ENCODE results near the gene INPP5D. TPM values are rescaled to one million over a fixed set of nuclear protein-coding genes. Genes with fewer than 3 reads are reported as not detected.

Gene INPP5D
- total and polyA plus RNA-seq, 3 experiments from 2014 or later = 49.3 to 146 (median 51.0) TPM

DNA sequence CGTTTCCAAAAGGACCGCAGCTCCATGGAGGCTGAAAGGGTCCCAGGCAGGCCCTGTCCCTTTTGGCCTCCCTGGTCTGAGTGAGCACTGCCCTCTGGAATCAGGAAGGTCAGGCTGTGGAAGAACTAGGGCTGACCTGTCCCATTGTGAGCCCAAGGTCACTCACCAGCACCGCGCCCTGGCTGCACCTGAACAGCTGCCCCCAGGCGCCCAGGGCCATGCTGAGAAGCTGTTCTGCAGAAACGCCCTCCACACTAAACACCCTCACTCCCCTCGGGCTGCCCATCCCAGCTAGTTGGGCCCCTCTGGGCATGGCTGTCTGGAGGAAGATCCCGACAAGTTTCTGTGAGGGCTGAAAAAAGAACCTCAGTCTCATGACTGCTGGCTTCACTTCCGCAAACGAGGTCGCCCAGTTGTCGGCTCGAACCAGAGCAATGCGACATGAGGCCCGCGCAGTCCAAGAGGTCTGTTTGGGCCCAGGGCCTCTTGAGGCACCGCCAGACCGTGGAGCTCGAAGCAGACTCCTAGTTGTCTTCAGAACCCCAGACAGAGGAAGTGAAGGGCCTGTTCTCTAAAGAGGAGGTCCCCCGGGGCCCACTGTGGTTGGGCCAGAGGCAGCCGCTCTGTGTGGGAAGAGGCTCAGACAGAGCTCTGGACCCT is 64.4 kb downstream of the INPP5D start:
- H3K9me3 Mint-ChIP-seq = no peaks in the 10 kb centered on the region
- no peak overlapping the region for H3K27ac ChIP-seq (ENCODE audit: low read depth, low read length)
- peaks cover 20 to 31% (median 27%) of the 10 kb centered on the region in 3 donors for H3K4me1 Mint-ChIP-seq
- peaks cover 56% of the 10 kb centered on the region for H3K36me3 ChIP-seq (ENCODE audit: insufficient read depth, low read length)
- ChIA-PET CTCF (no interaction called here), POLR2A (no interaction called here)
- peak overlapping the region in 1 of 7 donors; percentile 56 for H3K4me3 Mint-ChIP-seq
- H3K27me3 ChIP-seq (ENCODE audit: insufficient read depth, low read length, poor library complexity, severe bottlenecking) = no peaks in the 10 kb centered on the region
- no peak for DNase-seq
- peaks cover 14 to 79% (median 24%) of the 10 kb centered on the region in 3 donors for H3K36me3 Mint-ChIP-seq
- H3K4me3 ChIP-seq (ENCODE audit: low read length) = no peak overlapping the region
- H3K9me3 ChIP-seq (ENCODE audit: low read length) = no peaks in the 10 kb centered on the region
- H3K4me1 ChIP-seq (ENCODE audit: insufficient read depth, low read length) = peaks cover 4% of the 10 kb centered on the region
- peak overlapping the region in 1 of 8 donors; percentile 26 for H3K27ac Mint-ChIP-seq
- no peaks in the 10 kb centered on the region for H3K27me3 Mint-ChIP-seq

DNA sequence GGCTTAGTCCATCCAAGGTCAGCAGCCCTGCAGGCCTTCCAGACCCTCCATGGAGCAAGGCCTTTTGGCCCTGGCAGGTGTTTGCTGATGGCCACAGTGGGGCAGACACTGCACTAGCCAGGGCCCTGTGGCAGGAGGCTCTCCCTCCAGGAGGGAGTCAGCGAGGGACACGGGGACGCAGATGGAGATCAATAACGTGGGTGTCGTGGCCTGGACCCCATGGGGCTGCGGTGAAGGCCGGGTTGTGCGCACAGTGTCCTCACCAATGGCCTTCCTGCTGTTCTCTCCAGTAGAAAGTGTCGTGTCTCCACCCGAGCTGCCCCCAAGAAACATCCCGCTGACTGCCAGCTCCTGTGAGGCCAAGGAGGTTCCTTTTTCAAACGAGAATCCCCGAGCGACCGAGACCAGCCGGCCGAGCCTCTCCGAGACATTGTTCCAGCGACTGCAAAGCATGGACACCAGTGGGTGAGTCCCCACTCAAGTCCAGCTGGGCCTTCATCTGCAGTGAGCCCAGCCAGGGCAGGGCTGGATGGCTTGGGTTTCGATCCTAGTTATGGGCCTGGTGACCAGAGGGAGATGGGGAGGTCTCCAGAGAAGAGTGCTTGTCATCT is 65.4 kb downstream of the INPP5D start:
- ChIA-PET CTCF (no interaction called here), POLR2A (no interaction called here)
- H3K9me3 Mint-ChIP-seq = no peaks in the 10 kb centered on the region
- Histone ChIP-seq H3K36me3 (ENCODE audit: insufficient read depth, low read length) (peaks cover 62% of the 10 kb centered on the region), H3K4me3 (ENCODE audit: low read length) (no peak overlapping the region), H3K27ac (ENCODE audit: low read depth, low read length) (no peak overlapping the region), H3K27me3 (ENCODE audit: insufficient read depth, low read length, poor library complexity, severe bottlenecking) (no peaks in the 10 kb centered on the region), H3K9me3 (ENCODE audit: low read length) (no peaks in the 10 kb centered on the region), H3K4me1 (ENCODE audit: insufficient read depth, low read length) (peaks cover 11% of the 10 kb centered on the region)
- peak overlapping the region in 2 of 8 donors; percentile 26 to 82 for H3K27ac Mint-ChIP-seq
- H3K4me3 Mint-ChIP-seq = no peak overlapping the region
- DNase-seq = no peak
- H3K36me3 Mint-ChIP-seq = peaks cover 15 to 84% (median 28%) of the 10 kb centered on the region in 3 donors
- H3K4me1 Mint-ChIP-seq = peaks cover 25 to 35% (median 30%) of the 10 kb centered on the region in 3 donors
- H3K27me3 Mint-ChIP-seq = no peaks in the 10 kb centered on the region

DNA sequence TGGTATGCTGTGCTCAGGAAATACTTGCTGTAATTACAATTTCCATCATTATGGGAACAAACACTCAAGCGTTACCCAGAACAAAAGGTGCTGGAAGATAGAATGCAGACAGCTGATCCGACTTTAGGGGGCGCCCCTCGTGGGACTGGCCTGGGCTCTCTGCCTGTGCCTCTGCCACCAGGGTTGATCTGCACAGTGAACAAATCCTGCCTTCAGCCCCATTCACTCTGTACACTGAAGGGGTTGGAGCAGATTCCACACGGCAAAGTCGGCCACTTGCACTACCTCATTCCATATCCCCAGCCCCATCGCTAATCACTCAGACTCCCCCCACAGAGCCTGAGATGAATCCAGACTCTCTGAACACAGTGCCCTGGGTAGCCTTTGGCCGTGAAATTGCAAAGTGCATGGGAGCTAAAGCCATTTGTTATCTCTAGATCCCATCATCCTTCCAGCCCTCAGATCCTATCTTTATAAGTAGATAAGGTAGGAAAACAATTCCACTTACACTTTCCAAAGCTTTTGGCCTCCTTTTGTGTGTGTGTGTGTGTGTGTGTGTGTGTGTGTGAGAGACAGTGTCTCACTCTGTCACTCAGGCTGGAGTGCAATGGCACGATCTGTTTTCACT is 69.3 kb downstream of the INPP5D start:
- Histone ChIP-seq H3K4me3 (ENCODE audit: low read length) (no peak overlapping the region), H3K27me3 (ENCODE audit: insufficient read depth, low read length, poor library complexity, severe bottlenecking) (no peaks in the 10 kb centered on the region), H3K36me3 (ENCODE audit: insufficient read depth, low read length) (peaks cover 65% of the 10 kb centered on the region), H3K27ac (ENCODE audit: low read depth, low read length) (no peak overlapping the region), H3K9me3 (ENCODE audit: low read length) (no peaks in the 10 kb centered on the region), H3K4me1 (ENCODE audit: insufficient read depth, low read length) (peaks cover 11% of the 10 kb centered on the region)
- peak overlapping the region in 7 of 8 donors; percentile 6 to 88 (median 68) for H3K27ac Mint-ChIP-seq
- ChIA-PET CTCF (interaction anchor here (1.8 to 1.9 kb wide), 2 partner anchors 30 to 68 kb away, joined by 5 to 7 read pairs; no protein-coding TSS in a partner anchor), POLR2A (interaction anchor here (0.6 to 1.6 kb wide), 3 partner anchors 12 to 69 kb away, joined by 3 to 5 read pairs (median 3); partner anchors contain the start of gene INPP5D)
- H3K9me3 Mint-ChIP-seq = peaks cover 0 to 1% (median 0%) of the 10 kb centered on the region in 5 donors
- H3K36me3 Mint-ChIP-seq = peaks cover 32 to 90% (median 35%) of the 10 kb centered on the region in 3 donors
- no peak for DNase-seq
- no peaks in the 10 kb centered on the region for H3K27me3 Mint-ChIP-seq
- H3K4me3 Mint-ChIP-seq = peak overlapping the region in 1 of 7 donors; percentile 24
- peaks cover 35 to 42% (median 38%) of the 10 kb centered on the region in 3 donors for H3K4me1 Mint-ChIP-seq

DNA sequence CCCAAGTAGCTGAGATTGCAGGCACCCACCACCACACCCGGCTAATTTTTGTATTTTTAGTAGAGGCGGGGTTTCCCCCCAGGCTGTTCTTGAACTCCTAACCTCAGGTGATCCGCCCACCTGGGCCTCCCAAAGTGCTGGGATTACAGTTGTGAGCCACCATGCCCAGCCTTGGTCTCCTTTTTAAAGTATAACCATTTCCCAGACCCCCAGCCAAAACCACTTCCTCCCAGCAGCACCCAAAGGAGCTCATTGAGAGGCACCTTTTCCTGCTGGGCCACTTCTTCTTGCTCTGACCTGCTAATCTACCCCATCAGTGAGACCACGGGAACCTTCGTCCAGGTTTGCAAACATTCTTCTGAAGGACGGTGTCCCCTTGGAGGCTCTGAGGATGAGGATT is 69.9 kb downstream of the INPP5D start:
- ChIA-PET POLR2A (interaction anchor here (0.6 to 1.6 kb wide), 3 partner anchors 12 to 70 kb away, joined by 3 to 5 read pairs (median 3); partner anchors contain the start of gene INPP5D), CTCF (interaction anchor here (1.8 to 1.9 kb wide), 2 partner anchors 31 to 69 kb away, joined by 5 to 7 read pairs; no protein-coding TSS in a partner anchor)
- peaks cover 63% of the 10 kb centered on the region for H3K36me3 ChIP-seq (ENCODE audit: insufficient read depth, low read length)
- no peaks in the 10 kb centered on the region for H3K27me3 Mint-ChIP-seq
- peaks cover 0 to 3% (median 0%) of the 10 kb centered on the region in 5 donors for H3K9me3 Mint-ChIP-seq
- H3K4me1 Mint-ChIP-seq = peaks cover 37 to 46% (median 38%) of the 10 kb centered on the region in 3 donors
- H3K27ac Mint-ChIP-seq = peak overlapping the region; percentile 34 to 88 (median 63)
- peaks cover 11% of the 10 kb centered on the region for H3K4me1 ChIP-seq (ENCODE audit: insufficient read depth, low read length)
- H3K36me3 Mint-ChIP-seq = peaks cover 37 to 90% (median 38%) of the 10 kb centered on the region in 3 donors
- H3K4me3 ChIP-seq (ENCODE audit: low read length) = no peak overlapping the region
- no peaks in the 10 kb centered on the region for H3K27me3 ChIP-seq (ENCODE audit: insufficient read depth, low read length, poor library complexity, severe bottlenecking)
- H3K27ac ChIP-seq (ENCODE audit: low read depth, low read length) = no peak overlapping the region
- peak overlapping the region in 2 of 7 donors; percentile 50 to 64 for H3K4me3 Mint-ChIP-seq
- DNase-seq = no peak
- no peaks in the 10 kb centered on the region for H3K9me3 ChIP-seq (ENCODE audit: low read length)

DNA sequence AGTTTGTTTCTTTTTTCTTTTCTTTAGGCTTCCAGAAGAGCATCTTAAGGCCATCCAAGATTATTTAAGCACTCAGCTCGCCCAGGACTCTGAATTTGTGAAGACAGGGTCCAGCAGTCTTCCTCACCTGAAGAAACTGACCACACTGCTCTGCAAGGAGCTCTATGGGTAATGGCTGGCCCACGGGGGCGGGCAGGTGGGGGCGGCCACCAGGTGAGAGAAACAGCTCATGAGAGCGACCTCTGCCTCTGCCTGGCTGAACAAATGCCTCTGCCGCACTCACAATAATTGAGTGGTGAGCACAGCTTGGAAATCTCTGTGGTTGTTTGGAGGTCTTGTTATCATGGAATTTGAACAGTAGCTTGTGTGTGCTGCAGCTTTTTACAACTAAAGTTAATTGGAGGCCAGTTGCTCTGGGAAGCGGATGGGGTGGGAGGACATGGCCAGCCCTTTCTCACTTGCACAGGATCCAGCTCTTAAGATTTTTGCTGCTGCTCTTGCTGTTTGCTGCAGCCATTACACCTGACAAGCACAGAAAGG is 70.4 kb downstream of the INPP5D start:
- CTCF ChIA-PET = interaction anchor here (0.7 to 1.9 kb wide), 3 partner anchors 31 to 209 kb away, joined by 4 to 7 read pairs (median 5); no protein-coding TSS in a partner anchor
- H3K4me1 Mint-ChIP-seq = peaks cover 37 to 46% (median 38%) of the 10 kb centered on the region in 3 donors
- peaks cover 38 to 89% (median 38%) of the 10 kb centered on the region in 3 donors for H3K36me3 Mint-ChIP-seq
- H3K4me3 Mint-ChIP-seq = peak overlapping the region in 2 of 7 donors; percentile 11 to 50
- no peak for DNase-seq
- H3K27me3 Mint-ChIP-seq = no peaks in the 10 kb centered on the region
- H3K36me3 ChIP-seq (ENCODE audit: insufficient read depth, low read length) = peaks cover 59% of the 10 kb centered on the region
- H3K9me3 ChIP-seq (ENCODE audit: low read length) = no peaks in the 10 kb centered on the region
- H3K27me3 ChIP-seq (ENCODE audit: insufficient read depth, low read length, poor library complexity, severe bottlenecking) = no peaks in the 10 kb centered on the region
- no peak overlapping the region for H3K4me3 ChIP-seq (ENCODE audit: low read length)
- POLR2A ChIA-PET = interaction anchor here (1.6 kb wide), 1 partner anchor 70 kb away, joined by 5 read pairs; the partner anchor contains the start of gene INPP5D
- H3K27ac ChIP-seq (ENCODE audit: low read depth, low read length) = no peak overlapping the region
- H3K9me3 Mint-ChIP-seq = peaks cover 0 to 4% (median 0%) of the 10 kb centered on the region in 5 donors
- H3K4me1 ChIP-seq (ENCODE audit: insufficient read depth, low read length) = peaks cover 11% of the 10 kb centered on the region
- peak overlapping the region; percentile 12 to 86 (median 56) for H3K27ac Mint-ChIP-seq

DNA sequence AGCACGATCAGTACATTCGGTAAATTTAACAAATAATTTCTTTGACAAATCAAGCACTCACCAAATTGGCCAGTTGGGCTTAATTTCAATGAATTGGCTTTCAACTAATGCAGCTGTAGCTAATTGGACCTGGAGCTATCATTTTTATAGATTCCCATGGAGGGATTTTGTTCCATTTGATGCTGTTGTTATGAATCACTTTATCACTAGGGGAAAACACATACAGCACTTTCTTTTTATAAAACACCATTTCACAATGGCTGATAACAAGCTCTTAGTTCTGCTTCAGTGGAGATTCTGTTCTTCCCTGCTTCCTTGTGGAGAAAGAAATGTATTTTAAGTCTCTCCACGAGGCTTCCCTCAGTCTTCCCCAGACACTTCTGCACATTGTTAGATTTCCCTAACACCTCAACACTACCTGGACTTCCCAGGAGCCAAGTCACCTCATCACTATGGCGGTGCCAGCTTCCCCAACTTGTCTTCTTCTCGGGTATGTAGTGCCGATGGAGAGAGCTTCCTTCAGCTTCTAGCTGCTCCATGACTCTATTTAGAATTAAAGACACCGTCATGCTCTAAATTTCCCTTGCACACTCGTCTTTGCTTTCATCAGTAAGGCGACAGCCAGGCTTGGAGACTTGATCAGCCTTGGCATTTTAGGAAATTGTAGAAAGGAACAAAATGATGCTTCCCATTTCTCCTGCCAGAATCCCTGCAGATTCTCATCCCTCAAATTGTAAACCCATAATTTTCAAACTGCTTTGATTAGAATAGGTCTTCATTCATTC is 72.0 kb downstream of the INPP5D start:
- H3K27ac ChIP-seq (ENCODE audit: low read depth, low read length) = no peak overlapping the region
- DNase-seq = no peak
- H3K27me3 Mint-ChIP-seq = peaks cover 0 to 1% of the 10 kb centered on the region in 2 donors
- H3K27ac Mint-ChIP-seq = peak overlapping the region in 5 of 8 donors; percentile 20 to 70 (median 33)
- ChIA-PET POLR2A (no interaction called here), CTCF (no interaction called here)
- no peak overlapping the region for H3K4me3 ChIP-seq (ENCODE audit: low read length)
- H3K4me3 Mint-ChIP-seq = no peak overlapping the region
- no peaks in the 10 kb centered on the region for H3K9me3 ChIP-seq (ENCODE audit: low read length)
- peaks cover 54% of the 10 kb centered on the region for H3K36me3 ChIP-seq (ENCODE audit: insufficient read depth, low read length)
- H3K36me3 Mint-ChIP-seq = peaks cover 42 to 90% (median 45%) of the 10 kb centered on the region in 3 donors
- H3K9me3 Mint-ChIP-seq = peaks cover 0 to 6% (median 0%) of the 10 kb centered on the region in 5 donors
- no peaks in the 10 kb centered on the region for H3K27me3 ChIP-seq (ENCODE audit: insufficient read depth, low read length, poor library complexity, severe bottlenecking)
- peaks cover 32 to 44% (median 37%) of the 10 kb centered on the region in 3 donors for H3K4me1 Mint-ChIP-seq
- H3K4me1 ChIP-seq (ENCODE audit: insufficient read depth, low read length) = peaks cover 11% of the 10 kb centered on the region

DNA sequence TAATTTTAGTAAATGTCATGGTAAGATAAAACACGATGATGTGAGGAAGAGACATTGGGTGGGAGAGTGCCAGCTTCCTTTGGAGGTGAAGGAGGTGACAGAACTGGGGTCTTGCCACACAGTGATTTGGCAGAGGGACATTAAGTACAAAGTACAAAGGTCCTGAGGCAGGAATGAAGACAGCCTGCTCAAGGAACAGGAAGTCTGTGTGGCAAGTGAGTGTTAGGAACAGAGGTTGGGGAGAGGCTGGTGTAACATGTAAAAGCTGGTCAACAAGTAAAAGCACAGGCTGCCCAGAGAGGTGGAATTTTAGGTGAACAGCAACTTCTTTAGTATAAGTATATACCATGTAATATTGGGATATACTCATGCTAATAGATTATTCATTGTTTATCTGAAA is 73.1 kb downstream of the INPP5D start:
- Histone ChIP-seq H3K27ac (ENCODE audit: low read depth, low read length) (no peak overlapping the region), H3K4me1 (ENCODE audit: insufficient read depth, low read length) (peaks cover 11% of the 10 kb centered on the region), H3K4me3 (ENCODE audit: low read length) (no peak overlapping the region), H3K36me3 (ENCODE audit: insufficient read depth, low read length) (peaks cover 50% of the 10 kb centered on the region), H3K9me3 (ENCODE audit: low read length) (no peaks in the 10 kb centered on the region), H3K27me3 (ENCODE audit: insufficient read depth, low read length, poor library complexity, severe bottlenecking) (no peaks in the 10 kb centered on the region)
- peaks cover 0 to 6% (median 0%) of the 10 kb centered on the region in 5 donors for H3K9me3 Mint-ChIP-seq
- H3K27me3 Mint-ChIP-seq = peaks cover 0 to 1% of the 10 kb centered on the region in 2 donors
- peak overlapping the region in 7 of 8 donors; percentile 2 to 81 (median 58) for H3K27ac Mint-ChIP-seq
- ChIA-PET CTCF (interaction anchor here (0.7 to 1.5 kb wide), 2 partner anchors 17 to 80 kb away, joined by 3 read pairs; no protein-coding TSS in a partner anchor), POLR2A (no interaction called here)
- DNase-seq = no peak
- H3K4me1 Mint-ChIP-seq = peaks cover 27 to 39% (median 34%) of the 10 kb centered on the region in 3 donors
- H3K36me3 Mint-ChIP-seq = peaks cover 37 to 82% (median 45%) of the 10 kb centered on the region in 3 donors
- H3K4me3 Mint-ChIP-seq = no peak overlapping the region
